KG1 (cell line): Measurements from ENCODE around the gene FKBP14.

ENCODE experiments used
- DNase-seq: peaks from one replicate; lab custom pipeline; 2025; lab: John Stamatoyannopoulos, UW

FKBP14 gene

GRCh38 chr7:30032310-30033125 lies 6.0 kb upstream of the FKBP14 start:
- DNase-seq: no peak

DNA sequence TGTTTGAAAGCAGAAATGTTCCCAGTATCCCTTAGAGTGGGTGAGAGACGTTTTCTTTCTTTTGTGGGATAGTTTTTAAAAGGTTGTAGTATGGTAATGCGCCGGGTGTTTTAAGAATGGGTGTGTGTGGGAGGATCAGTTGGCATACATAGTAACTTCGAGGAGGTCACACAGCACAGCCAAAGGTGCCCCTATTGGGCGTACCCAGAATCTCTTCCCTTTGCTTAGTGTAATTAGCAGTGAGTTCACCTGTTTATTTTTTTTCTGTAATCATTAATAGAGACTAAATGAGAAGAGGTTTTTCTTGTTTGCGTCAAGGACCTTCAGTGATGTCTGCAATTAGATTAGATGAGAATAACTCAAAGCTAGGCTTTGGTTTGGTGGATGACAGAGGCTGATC lies 3.2 kb upstream of the FKBP14 start:
- DNase-seq: no peak

- DNase-seq: peak; percentile 50
These were observed 2.5 kb upstream of the FKBP14 start for GRCh38 chr7:30028749-30029635.

DNA sequence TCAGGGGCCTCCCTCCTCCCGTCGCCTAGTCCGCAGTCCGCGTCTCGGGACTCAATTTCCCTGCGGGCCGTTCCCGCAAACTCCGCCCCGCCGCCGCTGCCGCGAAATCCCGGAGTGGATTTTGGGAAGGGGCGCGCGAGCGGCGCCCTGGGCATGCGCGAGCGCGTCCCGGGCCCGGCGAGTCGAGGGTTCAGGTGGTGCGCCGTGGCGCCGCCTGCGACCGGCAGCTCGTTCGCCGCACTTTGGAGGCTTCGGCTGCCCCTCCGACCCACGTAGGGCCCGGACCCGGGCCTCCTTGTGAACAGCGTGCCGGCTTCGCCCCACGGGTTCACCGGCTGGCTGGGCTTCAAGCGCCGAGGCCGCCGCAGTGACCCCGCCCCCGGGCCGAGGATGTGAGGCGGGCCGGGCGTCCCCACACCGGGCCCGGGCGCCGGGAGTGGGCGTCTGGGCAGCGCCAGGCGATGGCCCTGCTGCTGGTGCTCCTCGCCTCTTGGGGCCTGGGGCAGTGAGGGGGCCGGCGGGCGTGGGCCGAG lies 1.8 kb upstream of the FKBP14 start, which contains the start of gene PLEKHA8:
PLEKHA8 (plus strand) TSS at position 197 of the 533 bp plus-strand sequence. CDS start 351 bp downstream, outside the sequence.
- peak; percentile 90 for DNase-seq

GRCh38 chr7:30027740-30028215 lies 1.3 kb upstream of the FKBP14 start:
- peak; percentile 90 for DNase-seq

DNA sequence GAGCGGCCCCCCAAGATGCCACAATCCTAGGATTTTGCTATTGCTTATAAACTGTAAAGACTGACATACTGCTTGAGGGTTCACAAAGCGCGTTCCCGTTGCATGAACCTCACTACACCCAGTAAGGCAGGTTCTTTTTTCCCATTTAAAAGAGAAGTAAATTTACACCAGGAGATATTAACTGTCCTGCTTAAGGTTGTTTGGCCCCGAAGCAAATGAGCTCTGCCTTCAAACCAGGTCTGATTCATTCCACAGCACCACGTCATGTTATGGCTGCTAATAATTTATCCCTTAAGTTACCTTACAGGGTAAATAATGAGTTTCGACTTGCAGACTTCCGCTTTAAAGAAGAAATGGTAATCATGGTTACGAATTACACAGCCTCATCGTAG lies 559 bp upstream of the FKBP14 start:
- no peak for DNase-seq

DNA sequence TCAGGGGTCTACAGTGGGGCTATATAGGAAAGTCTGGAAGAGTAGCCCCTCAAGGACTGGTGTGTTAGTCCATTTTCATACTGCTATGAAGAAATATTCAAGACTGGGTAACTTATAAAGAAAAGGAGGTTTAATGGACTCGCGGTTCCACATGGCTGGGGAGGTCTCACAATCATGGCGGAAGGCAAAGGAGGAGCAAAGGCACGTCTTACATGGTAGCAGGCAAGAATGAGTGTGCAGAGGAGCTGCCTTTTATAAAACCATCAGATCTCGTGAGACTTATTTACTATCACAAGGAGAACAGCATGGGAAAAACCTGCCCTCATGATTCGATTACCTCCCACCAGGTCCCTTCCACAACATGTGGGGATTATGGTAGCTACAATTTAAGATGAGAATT lies 3.0 kb downstream of the FKBP14 start:
- no peak for DNase-seq

GRCh38 chr7:30022991-30023390 lies 3.5 kb downstream of the FKBP14 start:
- DNase-seq: no peak

GRCh38 chr7:30020535-30020934 lies 6.0 kb downstream of the FKBP14 start:
- no peak for DNase-seq

GRCh38 chr7:30019960-30020359 lies 6.5 kb downstream of the FKBP14 start:
- no peak for DNase-seq

- no peak for DNase-seq
These were observed 7.1 kb downstream of the FKBP14 start for GRCh38 chr7:30019387-30019786.

DNA sequence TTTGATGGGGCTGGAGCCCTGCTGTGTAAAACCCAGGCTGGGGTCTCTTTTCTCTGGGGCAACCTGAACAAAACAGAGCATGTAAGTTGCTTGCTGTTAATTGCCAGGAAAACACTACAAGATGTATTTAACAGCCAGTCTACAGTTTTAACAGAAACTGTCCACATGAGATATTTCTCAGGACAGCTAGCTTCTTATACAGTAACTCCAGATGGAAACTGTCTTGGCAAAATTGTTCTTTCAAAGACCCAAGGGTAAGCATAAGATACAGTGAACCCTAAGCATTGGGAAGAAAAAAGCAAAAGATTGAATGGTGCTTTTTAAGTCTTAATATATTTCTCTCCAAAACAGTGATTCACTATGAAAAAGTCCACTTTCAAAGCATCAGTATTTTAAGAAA lies 8.1 kb downstream of the FKBP14 start:
- no peak for DNase-seq

DNA sequence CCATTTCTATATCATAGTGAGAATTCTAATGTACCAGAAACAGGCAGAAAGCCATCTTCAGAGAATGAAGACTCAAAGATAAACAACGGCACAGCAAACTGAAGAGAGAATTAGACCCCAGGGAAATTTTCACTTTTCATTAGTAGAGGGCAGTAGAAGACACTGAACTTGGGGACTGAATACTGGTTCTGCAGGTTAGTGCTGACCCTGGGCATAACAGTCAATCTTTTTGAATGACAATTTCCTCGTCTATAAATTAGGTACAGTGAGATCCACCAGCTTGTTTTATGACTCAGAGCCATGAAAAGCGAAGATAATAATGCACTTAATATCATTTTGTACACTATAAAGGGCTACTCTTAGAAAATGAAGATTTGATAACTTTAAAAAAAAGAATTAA lies 13.7 kb downstream of the FKBP14 start:
- no peak for DNase-seq

DNA sequence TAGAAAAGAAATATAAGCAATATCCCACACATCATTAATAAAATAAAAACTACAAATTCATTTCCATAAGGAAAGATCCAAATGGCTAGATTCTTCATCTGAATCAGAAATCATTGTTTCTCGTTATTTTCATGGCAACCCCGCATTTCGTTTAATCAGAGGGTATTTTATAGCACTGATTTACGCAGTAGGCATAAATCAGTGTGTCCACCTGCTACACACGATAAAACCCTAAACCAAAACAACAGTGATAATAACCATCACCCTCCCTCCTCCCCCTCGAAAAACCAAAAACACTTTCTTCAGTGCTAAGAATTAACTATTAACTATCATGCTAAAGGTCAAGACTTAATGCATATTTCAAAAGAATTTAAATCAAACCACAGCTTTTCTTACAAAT lies 16.5 kb downstream of the FKBP14 start:
- no peak for DNase-seq

GRCh38 chr7:30005464-30005863 lies 21.0 kb downstream of the FKBP14 start:
- no peak for DNase-seq

DNA sequence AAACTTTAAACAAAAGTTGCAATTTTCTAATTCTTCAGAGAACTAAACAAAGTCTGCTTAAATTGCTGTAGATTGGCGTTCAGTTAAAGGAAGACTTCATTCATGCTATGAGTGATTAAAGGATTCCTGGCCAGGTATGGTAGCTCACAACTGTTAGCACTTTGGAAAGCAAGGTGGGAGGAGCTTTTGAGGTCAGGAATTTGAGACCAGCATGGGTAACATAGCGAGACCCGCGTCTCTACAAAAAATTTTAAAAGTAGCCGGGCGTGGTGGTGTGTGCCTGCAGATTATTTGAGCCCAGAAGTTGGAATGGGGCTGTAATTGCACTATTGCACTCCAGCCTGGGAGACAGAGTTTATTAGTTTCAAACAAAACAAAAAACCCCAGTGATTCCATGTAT lies 23.4 kb downstream of the FKBP14 start:
- DNase-seq: no peak

DNA sequence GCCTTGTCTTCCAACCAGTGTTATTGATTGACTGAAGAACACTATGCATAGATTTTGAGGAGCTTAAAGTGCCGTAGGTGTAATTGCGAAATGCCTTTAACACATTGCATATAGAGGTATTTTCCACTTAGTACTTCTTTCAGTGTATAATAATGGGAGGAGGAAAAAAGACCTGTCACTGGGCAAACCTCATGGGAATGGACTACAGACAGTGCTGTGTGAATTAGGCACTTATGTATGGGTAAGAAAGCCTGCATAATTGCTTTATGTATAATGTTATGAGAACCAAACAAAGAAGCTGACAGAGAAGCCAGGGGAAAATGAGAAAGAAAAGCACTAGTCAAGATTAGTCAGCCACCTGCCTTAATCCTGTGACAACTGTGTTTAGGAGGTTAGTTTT lies 24.5 kb downstream of the FKBP14 start:
- no peak for DNase-seq

GRCh38 chr7:29998489-29998888 lies 28.0 kb downstream of the FKBP14 start:
- no peak for DNase-seq

GRCh38 chr7:29996321-29996720 lies 30.2 kb downstream of the FKBP14 start:
- no peak for DNase-seq

GRCh38 chr7:29995652-29996051 lies 30.9 kb downstream of the FKBP14 start:
- no peak for DNase-seq

DNA sequence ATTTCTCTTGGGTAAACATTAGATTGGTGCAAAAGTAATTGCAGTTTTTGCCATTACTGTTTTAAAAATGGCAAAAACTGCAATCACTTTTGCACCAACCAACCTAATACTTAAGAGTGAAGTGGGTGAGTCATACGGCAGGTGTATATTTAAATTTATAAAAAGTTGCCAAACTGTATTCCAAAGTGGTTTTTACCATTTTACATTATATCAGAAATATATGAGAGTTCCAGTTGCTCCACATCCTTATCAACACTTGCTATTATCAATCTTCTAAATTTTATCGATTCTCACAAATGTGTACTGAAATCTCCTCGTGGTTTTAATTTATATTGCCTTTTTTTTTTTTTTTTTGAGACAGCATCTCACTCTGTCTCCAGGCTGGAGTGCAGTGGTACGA lies 33.4 kb downstream of the FKBP14 start:
- no peak for DNase-seq

DNA sequence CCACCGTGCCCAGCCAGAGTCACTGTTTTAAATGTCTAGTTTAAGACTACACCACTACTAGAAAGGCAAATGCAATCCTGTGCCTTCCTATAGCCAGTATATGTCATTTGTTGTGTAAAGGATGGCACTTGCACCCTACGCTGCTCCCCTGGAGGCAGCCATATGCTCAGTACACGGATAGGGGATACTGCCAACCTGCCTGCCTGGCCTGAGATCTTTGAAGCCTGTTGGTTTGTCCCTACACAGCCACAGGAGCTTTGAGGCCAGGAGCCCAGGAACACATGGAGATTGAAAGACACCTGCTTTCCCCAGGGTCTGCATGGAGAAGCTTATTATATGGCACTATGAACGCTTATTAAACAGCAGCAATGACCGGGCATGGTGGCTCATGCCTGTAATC lies 34.6 kb downstream of the FKBP14 start:
- no peak for DNase-seq

DNA sequence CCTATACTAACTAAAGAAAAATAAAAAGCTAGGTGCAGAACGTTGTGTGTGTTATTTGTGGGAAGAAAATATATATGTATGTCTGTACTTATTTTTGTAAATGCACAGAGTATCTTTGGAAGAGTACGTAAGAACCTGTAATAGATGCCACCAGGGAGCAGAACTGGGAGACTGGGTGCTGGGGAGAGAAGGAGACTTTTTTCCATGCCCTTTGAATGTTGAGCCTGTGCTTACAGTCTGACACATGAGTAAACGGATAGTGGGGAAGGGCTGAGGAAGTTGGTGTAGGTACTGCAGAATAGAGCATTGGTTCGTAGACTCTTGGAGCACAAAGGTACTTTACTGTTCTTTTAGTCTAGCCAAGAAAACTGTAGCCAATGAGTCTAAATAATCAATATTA lies 35.6 kb downstream of the FKBP14 start:
- DNase-seq: no peak
